ENCODE measurements around the gene RPL7L1.
A peak's percentile ranks its signal among the peaks of the same experiment; 100 is the strongest.
"Not testable (repeated sequence)": the region's sequence is repeated elsewhere in the genome, so short reads cannot be mapped to it uniquely, and the experiment has no call there.

The RPL7L1 gene

GRCh38 chr6:42891199-42891722 lies 11.8 kb downstream of the RPL7L1 start:
- DNase-seq (ENCODE audit: low read depth): no peak
- H3K4me3 ChIP-seq (replicated peaks; ENCODE audit: low read depth, low read length): peak overlapping the region; percentile 94
- TF ChIP-seq CTCF (IDR thresholded peaks at IDR 0.05; ENCODE audit: low read length, missing control alignments): no peak

- H3K4me3 ChIP-seq (replicated peaks; ENCODE audit: low read depth, low read length); DNase-seq (ENCODE audit: low read depth): not testable (repeated sequence)
Measured at GRCh38 chr6:42894041-42894828, 14.8 kb downstream of the RPL7L1 start.

- TF ChIP-seq CTCF (IDR thresholded peaks at IDR 0.05; ENCODE audit: low read length, missing control alignments): no peak
- no peak for DNase-seq (ENCODE audit: low read depth)
- no peak overlapping the region for H3K4me3 ChIP-seq (replicated peaks; ENCODE audit: low read depth, low read length)
Measured at GRCh38 chr6:42896178-42896719, 16.8 kb downstream of the RPL7L1 start.

GRCh38 chr6:42898891-42899361 lies 19.5 kb downstream of the RPL7L1 start:
- peak; percentile 73 for DNase-seq (ENCODE audit: low read depth)
- H3K4me3 ChIP-seq (replicated peaks; ENCODE audit: low read depth, low read length): no peak overlapping the region
- TF ChIP-seq CTCF (IDR thresholded peaks at IDR 0.05; ENCODE audit: low read length, missing control alignments): peak; percentile 55

GRCh38 chr6:42899871-42900270 lies 20.5 kb downstream of the RPL7L1 start:
- H3K4me3 ChIP-seq (replicated peaks; ENCODE audit: low read depth, low read length): no peak overlapping the region
- DNase-seq (ENCODE audit: low read depth): no peak
- TF ChIP-seq CTCF (IDR thresholded peaks at IDR 0.05; ENCODE audit: low read length, missing control alignments): no peak

- no peak overlapping the region for H3K4me3 ChIP-seq (replicated peaks; ENCODE audit: low read depth, low read length)
- DNase-seq (ENCODE audit: low read depth): peak; percentile 89
- peak; percentile 71 for TF ChIP-seq CTCF (IDR thresholded peaks at IDR 0.05; ENCODE audit: low read length, missing control alignments)
Measured at GRCh38 chr6:42901538-42901957, 22.1 kb downstream of the RPL7L1 start.

- H3K4me3 ChIP-seq (replicated peaks; ENCODE audit: low read depth, low read length); DNase-seq (ENCODE audit: low read depth): not testable (repeated sequence)
Measured at GRCh38 chr6:42902429-42903263, 23.2 kb downstream of the RPL7L1 start.

All from fibroblast of pulmonary artery (primary cell).